CD4-positive, alpha-beta T cell (primary cell): Measurements from ENCODE around the gene POLR3H. TPM values are rescaled to one million over a fixed set of nuclear protein-coding genes. Genes with fewer than 3 reads are reported as not detected.

Experiments used
- ATAC-seq: fragments of 200-7000 bp; cut with Tn5 transposase; one replicate; pipeline ENCODE4 v1.10.0; 2022; ENCODE audit warnings: mild to moderate bottlenecking; ENCODE audit not compliant: poor library complexity
- CTCF ChIA-PET: fragments of 350-600 bp; sonication (Branson Sonifier 250); formaldehyde crosslinking; loops from one replicate; lab custom pipeline; 2021; ENCODE audit warnings: antibody characterized with exemption, inconsistent platforms; lab: Charles Lee
- POLR2A ChIA-PET: fragments of 350-600 bp; sonication (Branson Sonifier 250); formaldehyde crosslinking; loops from one replicate; lab custom pipeline; 2021; ENCODE audit warnings: antibody characterized with exemption, inconsistent platforms; lab: Charles Lee
- DNase-seq, 14 experiments: peaks; one replicate each; pipeline ENCODE4 v3.0.0-alpha.2; 2013 to 2020; ENCODE audit warnings: mixed read lengths in 2 of 14
- H3K27ac ChIP-seq, 2 donors: one replicate each; pipeline versions ENCODE4 v1.5.1 to v1.7.0; 2013; ENCODE audit warnings: low read length in 2 of 2, low read depth in 1 of 2, mild to moderate bottlenecking in 1 of 2
- H3K27me3 ChIP-seq, 2 experiments: 1 replicate in 1 of 2; 2 replicates in 1 of 2; pipeline versions ENCODE4 v1.6.1 to v1.7.0; 2013; ENCODE audit warnings: low read length in 2 of 2, control low read depth in 1 of 2, mild to moderate bottlenecking in 1 of 2, moderate library complexity in 1 of 2; ENCODE audit not compliant: insufficient read depth in 2 of 2, control insufficient read depth in 1 of 2
- H3K36me3 ChIP-seq: one replicate; pipeline ENCODE4 v1.6.1; 2013; ENCODE audit warnings: low read length, control low read depth; ENCODE audit not compliant: insufficient read depth
- H3K4me1 ChIP-seq: one replicate; pipeline ENCODE4 v1.6.1; 2013; ENCODE audit warnings: low read length, control low read depth; ENCODE audit not compliant: insufficient read depth
- H3K4me3 ChIP-seq: one replicate; pipeline ENCODE4 v1.5.1; 2013; ENCODE audit warnings: mild to moderate bottlenecking, low read length, moderate library complexity
- H3K9me3 ChIP-seq, 2 experiments: 1 replicate in 1 of 2; 2 replicates in 1 of 2; pipeline versions ENCODE4 v1.6.1 to v1.7.0; 2013; ENCODE audit warnings: low read length in 2 of 2, mild to moderate bottlenecking in 2 of 2, control low read depth in 1 of 2, moderate library complexity in 1 of 2; ENCODE audit not compliant: control insufficient read depth in 1 of 2, insufficient read depth in 1 of 2
- H3K27ac Mint-ChIP-seq: one replicate; pipeline ENCODE4 v1.8.0; 2020; ENCODE audit warnings: mixed read lengths
- H3K27me3 Mint-ChIP-seq: one replicate; pipeline ENCODE4 v1.8.0; 2021; ENCODE audit warnings: mixed read lengths
- H3K36me3 Mint-ChIP-seq: one replicate; pipeline ENCODE4 v1.8.0; 2021; ENCODE audit warnings: low read depth, mixed read lengths
- H3K4me1 Mint-ChIP-seq: one replicate; pipeline ENCODE4 v1.8.0; 2021; ENCODE audit warnings: low read depth, mixed read lengths
- H3K4me3 Mint-ChIP-seq: one replicate; pipeline ENCODE4 v1.8.0; 2020; ENCODE audit warnings: mild to moderate bottlenecking, mixed read lengths
- H3K9me3 Mint-ChIP-seq: one replicate; pipeline ENCODE4 v1.8.0; 2020; ENCODE audit warnings: mixed read lengths
- CTCF ChIP-seq: fragments of 200-600 bp; IDR thresholded peaks from one replicate; pipeline ENCODE4 v1.8.0; 2022; ENCODE audit warnings: antibody characterized with exemption, mild to moderate bottlenecking
- intact Hi-C, 2 experiments: fragments of 100-400 bp; cut with DNase I in 1 of 2; cut with micrococcal nuclease in 1 of 2; formaldehyde crosslinking; loops; one replicate each; pipeline versions ENCODE4 v1.15.1 to v1.9.0; 2023 to 2025; cut with DNase I, micrococcal nuclease
- total RNA-seq, 174 experiments: library from RNA in 2 of 174; stranded (reverse) in 2 of 174; gene quantifications; one replicate each; pipeline ENCODE4 v1.2.3 and lab custom pipeline; 2021 to 2026

Gene POLR3H
- total RNA-seq, 2 experiments from 2014 or later: 13.4 to 17.3 TPM

- Histone ChIP-seq H3K4me1 (no peaks in the 10 kb centered on the region), H3K4me3 (no peak overlapping the region), H3K9me3 (no peaks in the 10 kb centered on the region), H3K27me3 (no peaks in the 10 kb centered on the region), H3K36me3 (peaks cover 88% of the 10 kb centered on the region), H3K27ac (no peak overlapping the region)
- no peaks in the 10 kb centered on the region for H3K9me3 Mint-ChIP-seq
- intact Hi-C loops: no loop called here
- H3K4me3 Mint-ChIP-seq: no peak overlapping the region
- ChIA-PET CTCF (no interaction called here), POLR2A (no interaction called here)
- no peaks in the 10 kb centered on the region for H3K4me1 Mint-ChIP-seq
- no peak overlapping the region for H3K27ac Mint-ChIP-seq
- no peaks in the 10 kb centered on the region for H3K27me3 Mint-ChIP-seq
- no peak for TF ChIP-seq CTCF
- ATAC-seq: no peak
- DNase-seq: no peak
- H3K36me3 Mint-ChIP-seq: peaks cover 81% of the 10 kb centered on the region
These were observed 32.7 kb downstream of the POLR3H start for GRCh38 chr22:41511521-41511968.

GRCh38 chr22:41508770-41509170 lies 35.5 kb downstream of the POLR3H start:
- POLR2A ChIA-PET: no interaction called here
- intact Hi-C loops: loop anchor here in 1 of 2 experiments (10.0 kb wide), 1 partner anchor 584 kb away; no protein-coding TSS in a partner anchor
- Histone ChIP-seq H3K4me1 (no peaks in the 10 kb centered on the region), H3K36me3 (peaks cover 75% of the 10 kb centered on the region), H3K4me3 (no peak overlapping the region), H3K9me3 (no peaks in the 10 kb centered on the region), H3K27ac (no peak overlapping the region), H3K27me3 (no peaks in the 10 kb centered on the region)
- Mint-ChIP-seq H3K9me3 (no peaks in the 10 kb centered on the region), H3K36me3 (peaks cover 78% of the 10 kb centered on the region), H3K27me3 (no peaks in the 10 kb centered on the region), H3K4me3 (no peak overlapping the region), H3K4me1 (no peaks in the 10 kb centered on the region), H3K27ac (no peak overlapping the region)
- no peak for TF ChIP-seq CTCF
- DNase-seq: no peak
- CTCF ChIA-PET: no interaction called here
- ATAC-seq: no peak

GRCh38 chr22:41507330-41508063 lies 36.8 kb downstream of the POLR3H start:
- no peak overlapping the region for H3K4me3 ChIP-seq
- Mint-ChIP-seq H3K4me3 (no peak overlapping the region), H3K9me3 (no peaks in the 10 kb centered on the region), H3K4me1 (no peaks in the 10 kb centered on the region), H3K27ac (no peak overlapping the region), H3K36me3 (peaks cover 75% of the 10 kb centered on the region), H3K27me3 (no peaks in the 10 kb centered on the region)
- no peaks in the 10 kb centered on the region for H3K4me1 ChIP-seq
- TF ChIP-seq CTCF: no peak
- ATAC-seq: no peak
- no peak overlapping the region for H3K27ac ChIP-seq
- DNase-seq: no peak
- peaks cover 68% of the 10 kb centered on the region for H3K36me3 ChIP-seq
- ChIA-PET CTCF (interaction anchor here (1.7 kb wide), 1 partner anchor 104 kb away, joined by 6 read pairs; no protein-coding TSS in a partner anchor), POLR2A (no interaction called here)
- H3K27me3 ChIP-seq: no peaks in the 10 kb centered on the region
- intact Hi-C loops: loop anchor here in 1 of 2 experiments (10.0 kb wide), 1 partner anchor 583 kb away; no protein-coding TSS in a partner anchor
- no peaks in the 10 kb centered on the region for H3K9me3 ChIP-seq
